D721Med (cell line): ENCODE results near the gene KRTAP2-2.
"Not testable (repeated sequence)": the region's sequence is repeated elsewhere in the genome, so short reads cannot be mapped to it uniquely, and the experiment has no call there.

Experiments
- DNase-seq: peaks from one replicate; pipeline ENCODE4 v3.0.0; 2011; ENCODE audit warnings: low spot score; ENCODE audit not compliant: insufficient read length
- FAIRE-seq: peaks from 2 replicates; lab custom pipeline; 2011; peaks lifted over from hg19 to GRCh38; lab: Jason Lieb, UNC
- TF ChIP-seq, protein P1 (sequence below): IDR thresholded peaks from 2 replicates; pipeline ENCODE4 v1.5.1; 2012; ENCODE audit warnings: mild to moderate bottlenecking, control low read depth; ENCODE audit not compliant: insufficient read depth; ENCODE audit errors: missing control alignments

The KRTAP2-2 gene, protein sequence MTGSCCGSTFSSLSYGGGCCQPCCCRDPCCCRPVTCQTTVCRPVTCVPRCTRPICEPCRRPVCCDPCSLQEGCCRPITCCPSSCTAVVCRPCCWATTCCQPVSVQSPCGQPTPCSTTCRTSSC

DNA sequence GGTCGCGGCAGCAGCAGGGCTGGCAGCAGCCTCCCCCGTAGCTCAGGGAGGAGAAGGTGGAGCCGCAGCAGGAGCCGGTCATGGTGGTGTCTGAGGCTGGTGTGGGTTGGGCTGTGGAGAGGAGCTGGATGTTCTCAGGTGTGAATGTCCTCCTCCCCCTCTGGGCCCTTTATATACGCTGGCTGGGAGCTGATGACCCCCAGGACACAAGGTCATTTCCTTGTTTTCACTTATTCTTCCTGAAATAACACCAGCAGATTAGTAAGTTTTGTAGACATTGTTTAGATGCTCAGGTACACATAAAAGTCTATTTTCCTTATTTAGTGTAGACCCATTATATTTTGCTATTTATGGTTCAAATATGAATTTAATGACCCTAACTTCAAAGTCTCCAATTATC is at the start of gene KRTAP2-2:
KRTAP2-2 (minus strand) TSS at position 101 of the 400 bp plus-strand sequence; CDS start at position 82, 19 bp downstream.
- not testable (repeated sequence) for FAIRE-seq, DNase-seq

DNA sequence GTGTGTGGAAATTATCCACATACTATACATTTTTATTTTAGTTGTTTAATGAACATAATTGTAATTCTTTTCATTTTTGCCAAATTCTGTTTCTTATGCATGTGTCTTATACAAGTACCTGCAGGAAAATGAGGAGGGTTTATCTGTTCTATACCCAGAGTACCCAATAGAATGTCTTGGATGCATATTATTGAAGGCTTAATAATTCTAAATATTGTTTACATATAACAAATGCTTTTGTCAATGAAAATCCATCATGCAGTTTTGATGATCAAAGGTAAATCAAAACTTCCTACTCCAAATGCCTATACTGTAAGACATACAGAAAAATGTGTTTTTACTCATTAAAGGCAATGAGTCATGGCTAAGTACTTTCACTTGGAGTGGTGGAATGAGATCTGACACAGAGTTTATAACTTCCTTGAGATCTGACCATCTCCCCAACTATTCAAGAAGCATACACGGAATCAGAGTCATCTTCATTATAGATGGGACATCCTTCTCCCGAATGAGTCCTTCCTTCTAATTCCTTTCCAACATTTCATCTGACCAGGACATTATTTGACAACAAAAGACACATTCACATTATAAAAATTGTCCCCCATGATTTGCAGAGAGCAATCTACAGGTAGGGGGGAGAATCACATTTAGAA is 49.5 kb upstream of the KRTAP2-2 start:
- FAIRE-seq, DNase-seq: not testable (repeated sequence)

DNA sequence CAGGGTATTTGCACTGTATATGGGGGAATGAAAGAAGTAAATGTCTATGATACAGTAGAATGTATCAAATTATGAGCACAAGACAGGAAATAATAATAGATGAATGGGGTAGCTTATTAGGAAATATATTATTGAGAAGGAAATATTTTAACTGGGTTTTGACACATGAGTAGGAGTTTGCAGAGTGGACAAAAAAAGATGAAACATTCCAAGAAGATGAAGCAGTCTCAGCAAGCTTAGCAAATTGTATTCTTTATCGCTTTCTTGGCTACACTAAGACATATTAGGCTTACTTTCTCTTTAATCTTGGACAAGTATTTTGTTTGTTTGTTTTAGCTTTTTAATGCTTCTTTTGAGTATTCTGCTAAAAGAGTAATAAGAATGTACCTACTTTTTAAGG is 48.9 kb upstream of the KRTAP2-2 start:
- TF ChIP-seq, protein P1, sequence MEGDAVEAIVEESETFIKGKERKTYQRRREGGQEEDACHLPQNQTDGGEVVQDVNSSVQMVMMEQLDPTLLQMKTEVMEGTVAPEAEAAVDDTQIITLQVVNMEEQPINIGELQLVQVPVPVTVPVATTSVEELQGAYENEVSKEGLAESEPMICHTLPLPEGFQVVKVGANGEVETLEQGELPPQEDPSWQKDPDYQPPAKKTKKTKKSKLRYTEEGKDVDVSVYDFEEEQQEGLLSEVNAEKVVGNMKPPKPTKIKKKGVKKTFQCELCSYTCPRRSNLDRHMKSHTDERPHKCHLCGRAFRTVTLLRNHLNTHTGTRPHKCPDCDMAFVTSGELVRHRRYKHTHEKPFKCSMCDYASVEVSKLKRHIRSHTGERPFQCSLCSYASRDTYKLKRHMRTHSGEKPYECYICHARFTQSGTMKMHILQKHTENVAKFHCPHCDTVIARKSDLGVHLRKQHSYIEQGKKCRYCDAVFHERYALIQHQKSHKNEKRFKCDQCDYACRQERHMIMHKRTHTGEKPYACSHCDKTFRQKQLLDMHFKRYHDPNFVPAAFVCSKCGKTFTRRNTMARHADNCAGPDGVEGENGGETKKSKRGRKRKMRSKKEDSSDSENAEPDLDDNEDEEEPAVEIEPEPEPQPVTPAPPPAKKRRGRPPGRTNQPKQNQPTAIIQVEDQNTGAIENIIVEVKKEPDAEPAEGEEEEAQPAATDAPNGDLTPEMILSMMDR, result no peak
- no peak for FAIRE-seq
- no peak for DNase-seq

DNA sequence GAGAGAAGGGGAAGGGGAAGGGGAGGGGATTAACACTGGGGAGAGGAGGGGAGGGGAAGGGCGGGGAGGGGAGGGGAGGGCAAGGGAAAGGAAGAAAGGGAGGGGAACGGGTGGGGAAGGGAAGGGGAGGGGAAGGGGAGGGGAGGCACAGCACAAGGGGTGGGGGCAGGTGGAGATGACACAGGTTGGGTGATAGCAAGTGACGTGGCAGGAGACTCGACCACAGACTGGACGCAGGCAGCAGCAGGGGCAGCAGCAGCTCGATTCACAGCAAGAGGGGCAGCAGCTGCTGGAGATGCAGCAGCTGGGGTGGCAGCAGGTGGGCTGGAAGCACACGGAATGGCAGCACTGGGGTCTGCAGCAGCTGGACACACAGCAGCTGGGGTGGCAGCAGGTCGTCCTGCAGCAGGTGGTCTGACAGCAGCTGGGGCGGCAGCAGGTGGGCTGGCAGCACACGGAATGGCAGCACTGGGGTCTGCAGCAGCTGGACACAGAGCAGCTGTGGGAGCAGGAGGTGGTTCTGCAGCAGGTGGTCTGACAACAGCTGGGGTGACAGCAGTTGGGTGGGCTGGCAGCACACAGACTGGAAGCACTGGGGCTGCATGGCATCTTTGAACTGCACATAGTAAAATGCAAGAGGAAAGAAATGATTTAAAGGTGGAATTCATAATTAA is 46.7 kb upstream of the KRTAP2-2 start, which contains the start of gene KRTAP4-16:
KRTAP4-16 (minus strand) TSS at position 624 of the 674 bp plus-strand sequence; CDS start at position 624, 0 bp downstream.
- FAIRE-seq (no peak), DNase-seq (no peak)
- TF ChIP-seq, protein P1, result no peak

DNA sequence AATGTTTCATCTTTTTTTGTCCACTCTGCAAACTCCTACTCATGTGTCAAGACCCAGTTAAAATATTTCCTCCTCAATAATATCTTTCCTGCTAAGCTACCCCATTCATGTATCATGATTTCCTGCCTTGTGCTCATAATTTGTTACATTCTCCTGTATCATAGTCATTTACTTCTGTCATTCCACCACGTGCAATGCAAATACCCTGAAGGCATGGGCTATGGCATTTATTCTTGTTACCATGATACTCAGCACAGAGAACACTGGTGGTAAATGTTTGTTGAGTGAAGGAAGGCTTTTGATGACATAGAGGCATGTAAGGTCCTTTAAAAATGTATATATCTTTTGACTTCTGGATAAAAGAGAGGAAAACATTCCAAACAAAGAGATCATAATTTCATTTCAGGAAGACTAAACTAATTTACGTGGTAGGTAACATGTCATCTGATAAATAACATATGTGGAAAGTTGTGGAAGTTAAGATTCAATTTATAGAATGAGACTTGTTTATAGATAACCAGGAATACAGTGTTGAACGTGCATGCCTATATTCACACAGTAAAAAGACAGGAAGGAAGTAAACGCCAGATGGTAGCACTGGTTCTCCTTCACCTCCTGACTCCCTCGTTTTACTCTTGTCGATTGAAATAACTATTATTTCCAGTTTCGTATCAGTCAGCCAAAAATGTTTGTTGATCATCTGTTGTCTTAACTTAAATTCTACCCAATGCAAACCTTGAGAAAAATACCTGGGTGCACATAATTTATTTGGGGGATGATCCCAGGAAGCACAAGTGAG is 44.9 kb upstream of the KRTAP2-2 start:
- not testable (repeated sequence) for DNase-seq, FAIRE-seq

DNA sequence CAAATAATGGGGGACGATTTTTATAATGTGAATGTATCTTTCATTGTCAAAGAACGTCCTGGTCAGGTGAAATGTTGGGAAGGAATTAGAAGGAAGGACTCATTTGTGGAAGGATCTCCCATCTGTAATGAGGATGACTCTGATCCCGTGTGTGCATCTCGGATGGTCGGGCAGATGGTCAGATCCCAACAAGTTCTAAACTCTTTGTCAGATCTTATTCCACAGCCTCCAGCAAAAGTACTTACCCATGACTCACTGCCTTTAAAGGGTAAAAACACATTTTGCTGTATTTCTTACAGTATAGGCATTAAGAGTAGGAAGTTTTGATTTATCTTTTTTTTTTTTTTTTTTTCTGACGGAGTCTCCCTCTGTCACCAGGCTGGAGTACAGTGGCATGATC is 43.5 kb upstream of the KRTAP2-2 start:
- TF ChIP-seq, protein P1, result no peak
- DNase-seq (no peak), FAIRE-seq (no peak)

DNA sequence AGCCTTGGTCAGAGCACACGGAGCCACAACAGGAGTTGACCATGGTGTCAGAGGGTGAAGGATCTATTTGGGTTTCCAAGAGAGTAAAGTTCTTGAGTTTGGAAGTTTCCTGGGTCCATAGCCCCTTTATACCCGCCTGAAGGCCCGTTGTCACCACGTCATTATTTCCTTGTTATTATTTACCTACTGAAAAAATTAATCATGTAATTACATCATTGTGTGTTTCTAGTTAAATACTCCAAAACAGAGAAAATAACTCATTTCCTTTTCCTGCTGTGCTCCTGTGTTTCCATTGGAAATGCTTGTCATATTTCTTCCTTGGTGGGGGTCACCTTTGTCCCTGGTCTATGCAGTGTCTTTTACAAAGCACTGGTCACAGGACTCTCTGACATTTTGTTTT is 43.0 kb upstream of the KRTAP2-2 start, which contains the start of gene KRTAP4-8:
KRTAP4-8 (minus strand) TSS at position 101 of the 400 bp plus-strand sequence; CDS start at position 43, 58 bp downstream.
- TF ChIP-seq, protein P1, result no peak
- DNase-seq (no peak), FAIRE-seq (no peak)

DNA sequence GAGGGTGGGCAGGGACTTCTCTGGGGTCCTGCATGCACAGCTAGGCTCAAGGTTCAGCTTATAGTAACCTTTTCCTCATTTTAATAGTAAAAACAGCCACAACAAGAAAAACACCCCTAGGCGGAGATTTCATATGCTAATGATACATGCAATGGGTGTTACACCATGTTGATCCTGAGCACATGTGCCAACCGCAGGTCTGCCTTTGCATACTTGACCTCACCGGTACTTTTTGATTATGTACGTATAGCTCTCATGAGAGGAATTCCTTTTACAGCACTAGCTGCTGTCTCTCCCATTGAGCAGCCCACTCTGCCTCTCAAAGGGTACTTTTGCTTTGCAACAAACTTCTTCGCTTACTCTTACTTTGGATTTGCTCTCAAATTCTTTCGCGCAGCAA is 41.0 kb upstream of the KRTAP2-2 start:
- no peak for DNase-seq
- TF ChIP-seq, protein P1, result no peak
- FAIRE-seq, result no peak

DNA sequence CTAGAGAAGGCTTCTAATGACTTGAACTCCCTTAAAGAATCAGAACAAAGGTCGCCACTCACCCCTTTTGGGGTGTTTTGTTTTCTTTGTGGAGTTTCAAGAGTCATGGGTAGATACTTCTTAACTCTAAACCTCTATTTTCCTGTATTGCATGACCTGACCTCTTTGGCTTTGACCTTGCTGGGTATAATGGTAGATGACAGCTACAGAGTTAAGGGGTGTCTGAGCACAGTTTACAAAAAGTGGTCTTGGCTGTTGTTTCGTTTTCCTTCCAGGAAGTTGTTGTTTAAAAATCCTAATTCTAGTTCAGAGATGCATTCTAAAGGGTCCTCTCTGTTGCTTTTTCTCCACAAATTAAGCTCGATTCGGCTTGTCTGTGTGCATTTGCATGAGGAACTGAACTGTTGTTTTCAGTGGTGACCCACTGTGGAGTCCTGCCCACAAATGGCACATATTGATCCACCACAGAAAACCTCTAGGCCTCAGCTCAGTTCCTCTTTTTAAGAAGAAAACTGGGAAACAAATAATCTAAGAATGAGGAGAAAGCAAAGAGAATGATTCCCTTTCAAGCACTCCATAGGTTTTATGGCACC is 33.8 kb upstream of the KRTAP2-2 start:
- not testable (repeated sequence) for FAIRE-seq, DNase-seq

DNA sequence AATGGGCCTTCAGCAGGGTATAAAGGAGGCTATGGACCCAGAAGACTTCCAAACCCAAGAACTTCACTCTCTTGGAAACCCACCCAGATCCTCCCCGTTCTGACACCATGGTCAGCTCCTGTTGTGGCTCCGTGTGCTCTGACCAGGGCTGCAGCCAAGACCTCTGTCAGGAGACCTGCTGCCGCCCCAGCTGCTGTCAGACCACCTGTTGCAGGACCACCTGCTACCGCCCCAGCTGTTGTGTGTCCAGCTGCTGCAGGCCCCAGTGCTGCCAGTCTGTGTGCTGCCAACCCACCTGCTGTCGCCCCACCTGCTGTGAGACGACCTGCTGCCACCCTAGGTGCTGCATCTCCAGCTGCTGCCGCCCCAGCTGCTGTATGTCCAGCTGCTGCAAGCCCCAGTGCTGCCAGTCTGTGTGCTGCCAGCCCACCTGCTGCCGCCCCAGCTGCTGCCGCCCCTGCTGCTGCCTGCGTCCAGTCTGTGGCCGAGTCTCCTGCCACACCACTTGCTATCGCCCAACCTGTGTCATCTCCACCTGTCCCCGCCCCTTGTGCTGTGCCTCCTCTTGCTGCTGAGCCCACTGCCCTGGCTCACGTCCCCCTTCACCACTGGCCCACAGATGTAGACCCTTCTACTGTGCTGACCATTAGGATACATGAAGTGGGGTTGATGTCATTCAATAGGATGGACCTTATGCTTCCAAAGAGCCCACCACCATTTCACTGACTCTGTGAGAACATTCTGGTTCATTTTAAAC is 29.2 kb upstream of the KRTAP2-2 start, which contains the start of gene KRTAP4-7:
KRTAP4-7 (plus strand) TSS at position 51 of the 757 bp plus-strand sequence; CDS start at position 108, 57 bp downstream.
- not testable (repeated sequence) for FAIRE-seq, DNase-seq

DNA sequence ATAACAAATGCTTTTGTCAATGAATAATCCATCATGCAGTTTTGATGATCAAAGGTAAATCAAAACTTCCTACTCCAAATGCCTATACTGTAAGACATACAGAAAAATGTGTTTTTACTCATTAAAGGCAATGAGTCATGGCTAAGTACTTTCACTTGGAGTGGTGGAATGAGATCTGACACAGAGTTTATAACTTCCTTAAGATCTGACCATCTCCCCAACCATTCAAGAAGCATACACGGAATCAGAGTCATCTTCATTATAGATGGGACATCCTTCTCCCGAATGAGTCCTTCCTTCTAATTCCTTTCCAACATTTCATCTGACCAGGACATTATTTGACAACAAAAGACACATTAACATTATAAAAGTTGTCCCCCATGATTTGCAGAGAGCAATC is 28.4 kb upstream of the KRTAP2-2 start:
- FAIRE-seq, DNase-seq: not testable (repeated sequence)
